Activated CD8-positive, alpha-beta T cell treated with anti-CD3 and anti-CD28 coated beads for 36 hours (primary cell): ENCODE measurements around the gene UBE2V1. TPM values are rescaled to one million over a fixed set of nuclear protein-coding genes. Genes with fewer than 3 reads are reported as not detected.
A peak's percentile ranks its signal among the peaks of the same experiment; 100 is the strongest.

Experiments used
- ATAC-seq: fragments of 200-7000 bp; cut with Tn5 transposase; one replicate; pipeline ENCODE4 v1.10.0; 2021; ENCODE audit warnings: mild to moderate bottlenecking, moderate library complexity
- CTCF ChIA-PET: fragments of 350-600 bp; sonication (Branson Sonifier 250); formaldehyde crosslinking; loops from one replicate; lab custom pipeline; 2021; ENCODE audit warnings: antibody characterized with exemption; lab: Charles Lee
- POLR2A ChIA-PET: fragments of 350-600 bp; sonication (Branson Sonifier 250); formaldehyde crosslinking; loops from one replicate; lab custom pipeline; 2021; ENCODE audit warnings: antibody characterized with exemption; lab: Charles Lee
- DNase-seq: peaks from one replicate; pipeline ENCODE4 v3.0.0-alpha.2; 2020
- H3K27ac Mint-ChIP-seq: one replicate; pipeline ENCODE4 v1.8.0; 2021; ENCODE audit warnings: mild to moderate bottlenecking, mixed read lengths
- H3K27me3 Mint-ChIP-seq: one replicate; pipeline ENCODE4 v1.8.0; 2021; ENCODE audit warnings: mixed read lengths
- H3K36me3 Mint-ChIP-seq: one replicate; pipeline ENCODE4 v1.8.0; 2021; ENCODE audit warnings: low read depth, mixed read lengths
- H3K4me1 Mint-ChIP-seq: one replicate; pipeline ENCODE4 v1.8.0; 2021; ENCODE audit warnings: low read depth, mixed read lengths
- H3K4me3 Mint-ChIP-seq: one replicate; pipeline ENCODE4 v1.8.0; 2021; ENCODE audit warnings: mild to moderate bottlenecking, moderate library complexity, mixed read lengths
- H3K9me3 Mint-ChIP-seq: one replicate; pipeline ENCODE4 v1.8.0; 2021; ENCODE audit warnings: mixed read lengths
- intact Hi-C: fragments of 100-400 bp; cut with micrococcal nuclease; formaldehyde crosslinking; loops from one replicate; pipeline ENCODE4 v1.10.0; 2022
- total RNA-seq, 2 experiments: library from RNA; stranded (reverse); gene quantifications; one replicate each; pipeline ENCODE4 v1.2.3, GENCODE V29; 2021
- TF ChIP-seq, protein P1 (sequence below): fragments of 200-600 bp; IDR thresholded peaks from one replicate; pipeline ENCODE4 v1.8.0; 2022; ENCODE audit warnings: antibody characterized with exemption, mild to moderate bottlenecking

The UBE2V1 gene
- total RNA-seq, 2 experiments from 2014 or later: 112 to 151 TPM

DNA sequence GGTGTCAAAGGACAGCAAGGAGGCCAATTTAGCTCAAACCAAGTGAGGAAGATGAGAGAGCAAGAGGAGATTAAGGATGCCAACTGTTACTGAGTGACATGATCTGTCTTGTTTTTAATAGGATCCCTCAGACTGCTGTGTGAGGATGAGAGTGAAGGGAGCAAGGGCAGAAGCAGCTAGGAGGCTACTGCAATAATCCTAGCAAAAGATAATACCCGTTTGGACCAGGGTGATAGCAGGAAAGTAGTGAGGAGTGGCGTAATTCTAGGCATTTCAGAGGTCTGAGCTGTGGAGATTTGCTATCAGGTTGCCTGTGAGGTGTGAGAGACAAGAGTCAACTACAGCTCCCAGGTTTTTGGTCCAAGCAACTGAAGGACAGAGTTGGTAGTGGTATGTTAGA, 14.7 kb downstream of the UBE2V1 start:
- peak overlapping the region; percentile 52 for H3K27ac Mint-ChIP-seq
- peaks cover 44% of the 10 kb centered on the region for H3K4me1 Mint-ChIP-seq
- H3K36me3 Mint-ChIP-seq: peaks cover 39% of the 10 kb centered on the region
- TF ChIP-seq, protein P1, sequence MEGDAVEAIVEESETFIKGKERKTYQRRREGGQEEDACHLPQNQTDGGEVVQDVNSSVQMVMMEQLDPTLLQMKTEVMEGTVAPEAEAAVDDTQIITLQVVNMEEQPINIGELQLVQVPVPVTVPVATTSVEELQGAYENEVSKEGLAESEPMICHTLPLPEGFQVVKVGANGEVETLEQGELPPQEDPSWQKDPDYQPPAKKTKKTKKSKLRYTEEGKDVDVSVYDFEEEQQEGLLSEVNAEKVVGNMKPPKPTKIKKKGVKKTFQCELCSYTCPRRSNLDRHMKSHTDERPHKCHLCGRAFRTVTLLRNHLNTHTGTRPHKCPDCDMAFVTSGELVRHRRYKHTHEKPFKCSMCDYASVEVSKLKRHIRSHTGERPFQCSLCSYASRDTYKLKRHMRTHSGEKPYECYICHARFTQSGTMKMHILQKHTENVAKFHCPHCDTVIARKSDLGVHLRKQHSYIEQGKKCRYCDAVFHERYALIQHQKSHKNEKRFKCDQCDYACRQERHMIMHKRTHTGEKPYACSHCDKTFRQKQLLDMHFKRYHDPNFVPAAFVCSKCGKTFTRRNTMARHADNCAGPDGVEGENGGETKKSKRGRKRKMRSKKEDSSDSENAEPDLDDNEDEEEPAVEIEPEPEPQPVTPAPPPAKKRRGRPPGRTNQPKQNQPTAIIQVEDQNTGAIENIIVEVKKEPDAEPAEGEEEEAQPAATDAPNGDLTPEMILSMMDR: no peak
- H3K9me3 Mint-ChIP-seq: no peaks in the 10 kb centered on the region
- DNase-seq (no peak), ATAC-seq (no peak)
- ChIA-PET POLR2A (interaction anchor here (0.6 to 5.9 kb wide), 3 partner anchors 12 to 51 kb away, joined by 3 to 42 read pairs (median 3); no protein-coding TSS in a partner anchor), CTCF (interaction anchor here (1.0 to 5.3 kb wide), 6 partner anchors 12 to 129 kb away, joined by 3 to 57 read pairs (median 6); no protein-coding TSS in a partner anchor)
- H3K27me3 Mint-ChIP-seq: no peaks in the 10 kb centered on the region
- intact Hi-C loops: no loop called here
- H3K4me3 Mint-ChIP-seq: no peak overlapping the region

DNA sequence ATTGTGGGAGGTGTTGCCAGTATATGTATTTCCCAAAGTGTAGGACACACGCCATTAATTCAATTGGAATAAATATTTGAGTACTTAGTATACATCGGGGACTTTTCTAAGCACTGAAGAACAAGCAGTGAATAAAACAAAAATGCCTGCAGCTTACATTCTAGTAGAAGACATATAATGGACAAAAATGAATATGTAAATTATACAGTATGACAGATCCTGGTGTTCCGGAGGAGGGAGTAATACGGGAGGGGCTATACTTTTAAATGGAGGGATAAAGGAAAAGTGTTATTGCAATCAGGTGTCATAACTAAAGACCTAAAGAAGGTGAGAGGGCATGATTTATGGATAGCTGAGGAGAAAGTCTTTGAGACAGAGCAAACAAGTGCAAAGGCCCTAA, 15.1 kb downstream of the UBE2V1 start:
- no peak for ATAC-seq
- intact Hi-C loops: no loop called here
- H3K4me1 Mint-ChIP-seq: peaks cover 41% of the 10 kb centered on the region
- H3K27ac Mint-ChIP-seq: peak overlapping the region; percentile 52
- no peak overlapping the region for H3K4me3 Mint-ChIP-seq
- H3K9me3 Mint-ChIP-seq: no peaks in the 10 kb centered on the region
- H3K36me3 Mint-ChIP-seq: peaks cover 39% of the 10 kb centered on the region
- DNase-seq: no peak
- ChIA-PET POLR2A (interaction anchor here (0.5 to 5.9 kb wide), 4 partner anchors 12 to 108 kb away, joined by 3 to 42 read pairs (median 3); no protein-coding TSS in a partner anchor), CTCF (interaction anchor here (1.0 to 5.3 kb wide), 7 partner anchors 10 to 128 kb away, joined by 3 to 57 read pairs (median 5); no protein-coding TSS in a partner anchor)
- TF ChIP-seq, protein P1: no peak
- H3K27me3 Mint-ChIP-seq: no peaks in the 10 kb centered on the region

DNA sequence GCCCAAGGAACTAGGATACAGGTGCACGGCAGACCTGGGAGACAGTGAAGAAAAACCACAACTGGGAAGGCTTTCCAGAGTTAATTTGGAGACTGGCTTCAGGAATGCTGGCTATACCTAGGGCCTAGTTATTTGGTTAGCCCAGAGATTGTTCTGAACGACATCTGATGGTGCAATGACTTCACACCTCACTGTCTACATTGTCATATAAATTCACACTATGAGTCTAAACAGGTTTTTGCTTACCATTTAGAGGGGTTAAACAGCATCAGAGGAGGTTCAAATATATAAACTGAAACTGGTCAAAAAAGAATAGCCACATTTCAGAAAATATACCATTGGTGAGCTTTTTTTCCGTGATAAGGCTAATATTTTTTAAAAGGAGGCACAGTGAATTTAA, 16.7 kb downstream of the UBE2V1 start:
- peaks cover 36% of the 10 kb centered on the region for H3K4me1 Mint-ChIP-seq
- no peak for DNase-seq
- H3K27ac Mint-ChIP-seq: no peak overlapping the region

DNA sequence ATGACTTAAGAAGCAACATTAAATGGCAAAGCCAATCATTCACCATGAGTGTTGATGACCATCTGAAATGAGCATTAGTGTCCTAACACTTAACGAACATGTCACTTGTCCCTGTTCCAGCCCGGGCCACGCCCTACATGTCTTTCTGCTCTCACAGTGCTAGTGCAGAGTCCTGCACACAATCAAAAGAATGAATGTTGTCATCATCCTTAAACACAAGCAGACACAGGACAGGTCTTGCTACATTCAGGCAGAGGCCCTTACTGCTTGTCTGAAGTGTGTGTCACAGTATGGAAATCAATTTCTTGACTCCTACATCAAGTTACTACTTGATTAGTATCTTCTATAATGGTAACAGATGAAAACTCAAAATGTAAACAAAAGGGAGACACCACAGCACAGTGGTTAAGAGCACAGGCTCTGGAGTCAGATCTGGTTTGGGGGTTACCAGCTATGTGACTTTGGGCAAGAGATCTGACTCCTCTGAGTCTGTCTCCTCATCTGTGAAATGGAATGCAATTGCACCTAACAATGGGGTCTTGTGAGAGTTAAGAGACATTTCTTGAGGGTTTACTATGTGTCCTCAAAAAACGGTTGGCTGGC, 17.4 kb downstream of the UBE2V1 start:
- H3K9me3 Mint-ChIP-seq: no peaks in the 10 kb centered on the region
- CTCF ChIA-PET: interaction anchor here (2.2 kb wide), 1 partner anchor 11 kb away, joined by 22 read pairs; no protein-coding TSS in a partner anchor
- TF ChIP-seq, protein P1: no peak
- no peak for ATAC-seq
- peaks cover 28% of the 10 kb centered on the region for H3K36me3 Mint-ChIP-seq
- peaks cover 34% of the 10 kb centered on the region for H3K4me1 Mint-ChIP-seq
- POLR2A ChIA-PET: interaction anchor here (5.9 kb wide), 1 partner anchor 14 kb away, joined by 42 read pairs; no protein-coding TSS in a partner anchor
- peak overlapping the region; percentile 17 for H3K27ac Mint-ChIP-seq
- intact Hi-C loops: no loop called here
- no peaks in the 10 kb centered on the region for H3K27me3 Mint-ChIP-seq
- no peak overlapping the region for H3K4me3 Mint-ChIP-seq
- DNase-seq: no peak

More for the DNA sequence above, 16.7 kb downstream of the UBE2V1 start:
- H3K9me3 Mint-ChIP-seq: no peaks in the 10 kb centered on the region
- TF ChIP-seq, protein P1: no peak
- H3K27me3 Mint-ChIP-seq: no peaks in the 10 kb centered on the region
- ChIA-PET POLR2A (interaction anchor here (5.9 kb wide), 1 partner anchor 14 kb away, joined by 42 read pairs; no protein-coding TSS in a partner anchor), CTCF (interaction anchor here (0.7 to 5.3 kb wide), 5 partner anchors 10 to 117 kb away, joined by 3 to 57 read pairs (median 5); no protein-coding TSS in a partner anchor)
- intact Hi-C loops: no loop called here
- peaks cover 28% of the 10 kb centered on the region for H3K36me3 Mint-ChIP-seq
- no peak overlapping the region for H3K4me3 Mint-ChIP-seq
- no peak for ATAC-seq

DNA sequence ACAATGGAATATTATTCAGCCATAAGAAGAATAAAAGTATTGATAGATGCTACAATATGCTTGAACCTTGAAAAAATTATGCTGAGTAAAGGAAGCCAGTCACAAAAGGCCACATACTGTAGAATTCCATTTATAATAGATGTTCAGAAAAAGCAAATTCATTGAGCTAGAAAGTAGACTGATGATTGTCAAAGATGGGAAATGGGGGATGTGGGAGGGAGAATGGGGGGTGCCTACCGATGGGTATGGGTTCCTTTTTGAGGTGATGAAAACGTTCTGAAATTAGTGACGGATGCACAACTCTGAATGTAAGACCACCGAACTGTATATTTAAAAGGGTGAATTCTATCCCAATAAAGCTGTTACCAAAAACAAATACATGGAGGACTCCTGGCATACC, 18.4 kb downstream of the UBE2V1 start:
- intact Hi-C loops: no loop called here
- no peak overlapping the region for H3K27ac Mint-ChIP-seq
- peaks cover 39% of the 10 kb centered on the region for H3K4me1 Mint-ChIP-seq
- H3K9me3 Mint-ChIP-seq: no peaks in the 10 kb centered on the region
- ATAC-seq (no peak), DNase-seq (no peak)
- TF ChIP-seq, protein P1: no peak
- no peak overlapping the region for H3K4me3 Mint-ChIP-seq
- ChIA-PET CTCF (interaction anchor here (0.7 to 3.2 kb wide), 5 partner anchors 8 to 93 kb away, joined by 3 to 22 read pairs (median 4); no protein-coding TSS in a partner anchor), POLR2A (no interaction called here)
- no peaks in the 10 kb centered on the region for H3K27me3 Mint-ChIP-seq
- peaks cover 28% of the 10 kb centered on the region for H3K36me3 Mint-ChIP-seq
